GM12878 (cell line): ENCODE data around the gene FGF12. TPM values are rescaled to one million over a fixed set of nuclear protein-coding genes. Genes with fewer than 3 reads are reported as not detected.

Experiments
- ATF7 ChIP-seq: fragments of 450-650 bp; IDR thresholded peaks from 2 replicates; pipeline ENCODE4 v1.6.1; 2016; ENCODE audit warnings: low read depth, mild to moderate bottlenecking
- BMI1 ChIP-seq: fragments of 450-650 bp; IDR thresholded peaks from 2 replicates; pipeline ENCODE4 v1.6.1; 2016; ENCODE audit warnings: mild to moderate bottlenecking, moderate library complexity, borderline replicate concordance
- CBFB ChIP-seq: IDR thresholded peaks from 2 replicates; pipeline ENCODE4 v1.6.1; 2016; ENCODE audit warnings: antibody characterized with exemption, low read depth
- CBX5 ChIP-seq: sonication (generic); IDR thresholded peaks from 2 replicates; pipeline ENCODE4 v1.6.1; 2016; ENCODE audit warnings: low read depth, moderate library complexity, mild to moderate bottlenecking, inconsistent platforms
- DPF2 ChIP-seq: fragments of 450-650 bp; IDR thresholded peaks from 2 replicates; pipeline ENCODE4 v1.6.1; 2017; ENCODE audit warnings: mild to moderate bottlenecking
- EZH2 ChIP-seq: IDR thresholded peaks from 2 replicates; pipeline ENCODE4 v1.6.1; 2012; ENCODE audit warnings: low read depth, mild to moderate bottlenecking, control low read depth, inconsistent platforms, low read length, borderline replicate concordance; ENCODE audit not compliant: control insufficient read depth
- JUND ChIP-seq: IDR thresholded peaks from 2 replicates; pipeline ENCODE4 v1.6.1; 2012; ENCODE audit warnings: low read depth, mild to moderate bottlenecking, low read length, improper control_type of control experiment, moderate library complexity
- LARP7 ChIP-seq: fragments of 450-650 bp; IDR thresholded peaks from 2 replicates; pipeline ENCODE4 v1.6.1; 2017; ENCODE audit warnings: mild to moderate bottlenecking
- MXI1 ChIP-seq: fragments of 150-350 bp; IDR thresholded peaks from 2 replicates; pipeline ENCODE4 v1.6.1; 2011; ENCODE audit warnings: low read depth, mild to moderate bottlenecking, inconsistent platforms, low read length, improper control_type of control experiment
- NBN ChIP-seq: fragments of 450-650 bp; IDR thresholded peaks from 2 replicates; pipeline ENCODE4 v1.6.1; 2016
- PAX5 ChIP-seq: IDR thresholded peaks from 2 replicates; pipeline ENCODE4 v1.6.1; 2011; ENCODE audit warnings: low read depth, low read length, borderline replicate concordance
- RFX5 ChIP-seq: IDR thresholded peaks from 2 replicates; pipeline ENCODE4 v1.6.1; 2011; ENCODE audit warnings: low read depth, low read length, improper control_type of control experiment
- SREBF1 ChIP-seq: IDR thresholded peaks from 2 replicates; pipeline ENCODE4 v1.6.1; 2012; ENCODE audit warnings: mild to moderate bottlenecking, low read length
- SRF ChIP-seq, 2 experiments: IDR thresholded peaks; 2 replicates each; pipeline ENCODE4 v1.6.1; 2011; ENCODE audit warnings: low read depth in 2 of 2, low read length in 2 of 2, mild to moderate bottlenecking in 1 of 2, moderate library complexity in 1 of 2
- SUPT20H ChIP-seq: IDR thresholded peaks from 2 replicates; pipeline ENCODE4 v1.6.1; 2011; ENCODE audit warnings: low read depth, mild to moderate bottlenecking, low read length, moderate library complexity, borderline replicate concordance; ENCODE audit not compliant: control insufficient read depth
- USF2 ChIP-seq: IDR thresholded peaks from 2 replicates; pipeline ENCODE4 v1.6.1; 2011; ENCODE audit warnings: low read depth, low read length, improper control_type of control experiment, borderline replicate concordance
- YBX1 ChIP-seq: fragments of 450-650 bp; IDR thresholded peaks from 2 replicates; pipeline ENCODE4 v1.6.1; 2016; ENCODE audit warnings: antibody characterized with exemption
- ZBED1 ChIP-seq: IDR thresholded peaks from 2 replicates; pipeline ENCODE4 v1.6.1; 2016; ENCODE audit warnings: borderline replicate concordance
- ZNF622 ChIP-seq: fragments of 450-650 bp; IDR thresholded peaks from 2 replicates; pipeline ENCODE4 v1.6.1; 2017; ENCODE audit warnings: mild to moderate bottlenecking, inconsistent platforms
- polyA plus RNA-seq, 11 experiments: library from polyadenylated mRNA; depleted of rRNA in 4 of 11; unstranded in 6 of 11; stranded (reverse) in 5 of 11; fragments of >200 nt; fragmentation: Nextera tagmentation in 4 of 11; fragmentation: Illumina TruSeq in 1 of 11; extraction: Ambion mirVana in 4 of 11; extraction: Trizol in 1 of 11; gene quantifications; 1 replicate in 1 of 11; 2 replicates in 10 of 11; pipeline versions ENCODE4 v1.2.1 to v1.2.3, GENCODE V29; 2011 to 2016; ENCODE audit warnings: inconsistent platforms in 2 of 11, missing spikeins in 2 of 11, low read depth in 1 of 11
- total RNA-seq, 4 experiments: library from RNA; depleted of rRNA in 3 of 4; stranded (reverse); fragments of >200 nt in 3 of 4; fragmentation: Illumina TruSeq in 1 of 4; extraction: Trizol in 1 of 4; gene quantifications; 2 replicates each; pipeline versions ENCODE4 v1.2.1 to v1.2.3, GENCODE V29; 2013 to 2021
- TF ChIP-seq, protein P1 (sequence below): IDR thresholded peaks from 2 replicates; pipeline ENCODE4 v1.6.1; 2012; ENCODE audit warnings: low read length, inconsistent platforms
- TF ChIP-seq, protein P2 (sequence below): IDR thresholded peaks from 2 replicates; pipeline ENCODE4 v1.6.1; 2012; ENCODE audit warnings: improper control_type of control experiment, low read depth, low read length; ENCODE audit not compliant: insufficient replicate concordance
- TF ChIP-seq, protein P3 (sequence below): fragments of 450-650 bp; IDR thresholded peaks from 2 replicates; pipeline ENCODE4 v1.6.1; 2017; ENCODE audit warnings: antibody characterized with exemption, mild to moderate bottlenecking, moderate library complexity

The FGF12 gene
- total and polyA plus RNA-seq, 10 of the 15 experiments (the other 5 are each of a cell fraction or from before 2014, with no cell fraction given): 0.03 to 0.43 (median 0.13) TPM; not detected in 7

GRCh38 chr3:192128922-192129321, 598.4 kb downstream of the FGF12 start (continued):
- TF ChIP-seq USF2: no peak
- TF ChIP-seq ZBED1: no peak
- TF ChIP-seq JUND: no peak
- TF ChIP-seq ATF7: peak; percentile 81
- TF ChIP-seq SRF (IDR thresholded peaks at IDR 0.05; ENCODE audit: low read depth in 2 of 2, low read length in 2 of 2): no peak
- no peak for TF ChIP-seq EZH2
- peak; percentile 76 for TF ChIP-seq PAX5
- TF ChIP-seq, protein P1, sequence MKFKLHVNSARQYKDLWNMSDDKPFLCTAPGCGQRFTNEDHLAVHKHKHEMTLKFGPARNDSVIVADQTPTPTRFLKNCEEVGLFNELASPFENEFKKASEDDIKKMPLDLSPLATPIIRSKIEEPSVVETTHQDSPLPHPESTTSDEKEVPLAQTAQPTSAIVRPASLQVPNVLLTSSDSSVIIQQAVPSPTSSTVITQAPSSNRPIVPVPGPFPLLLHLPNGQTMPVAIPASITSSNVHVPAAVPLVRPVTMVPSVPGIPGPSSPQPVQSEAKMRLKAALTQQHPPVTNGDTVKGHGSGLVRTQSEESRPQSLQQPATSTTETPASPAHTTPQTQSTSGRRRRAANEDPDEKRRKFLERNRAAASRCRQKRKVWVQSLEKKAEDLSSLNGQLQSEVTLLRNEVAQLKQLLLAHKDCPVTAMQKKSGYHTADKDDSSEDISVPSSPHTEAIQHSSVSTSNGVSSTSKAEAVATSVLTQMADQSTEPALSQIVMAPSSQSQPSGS: peak; percentile 26; the same call in 1 of the 2 replicates
- no peak for TF ChIP-seq SUPT20H
- TF ChIP-seq, protein P2, sequence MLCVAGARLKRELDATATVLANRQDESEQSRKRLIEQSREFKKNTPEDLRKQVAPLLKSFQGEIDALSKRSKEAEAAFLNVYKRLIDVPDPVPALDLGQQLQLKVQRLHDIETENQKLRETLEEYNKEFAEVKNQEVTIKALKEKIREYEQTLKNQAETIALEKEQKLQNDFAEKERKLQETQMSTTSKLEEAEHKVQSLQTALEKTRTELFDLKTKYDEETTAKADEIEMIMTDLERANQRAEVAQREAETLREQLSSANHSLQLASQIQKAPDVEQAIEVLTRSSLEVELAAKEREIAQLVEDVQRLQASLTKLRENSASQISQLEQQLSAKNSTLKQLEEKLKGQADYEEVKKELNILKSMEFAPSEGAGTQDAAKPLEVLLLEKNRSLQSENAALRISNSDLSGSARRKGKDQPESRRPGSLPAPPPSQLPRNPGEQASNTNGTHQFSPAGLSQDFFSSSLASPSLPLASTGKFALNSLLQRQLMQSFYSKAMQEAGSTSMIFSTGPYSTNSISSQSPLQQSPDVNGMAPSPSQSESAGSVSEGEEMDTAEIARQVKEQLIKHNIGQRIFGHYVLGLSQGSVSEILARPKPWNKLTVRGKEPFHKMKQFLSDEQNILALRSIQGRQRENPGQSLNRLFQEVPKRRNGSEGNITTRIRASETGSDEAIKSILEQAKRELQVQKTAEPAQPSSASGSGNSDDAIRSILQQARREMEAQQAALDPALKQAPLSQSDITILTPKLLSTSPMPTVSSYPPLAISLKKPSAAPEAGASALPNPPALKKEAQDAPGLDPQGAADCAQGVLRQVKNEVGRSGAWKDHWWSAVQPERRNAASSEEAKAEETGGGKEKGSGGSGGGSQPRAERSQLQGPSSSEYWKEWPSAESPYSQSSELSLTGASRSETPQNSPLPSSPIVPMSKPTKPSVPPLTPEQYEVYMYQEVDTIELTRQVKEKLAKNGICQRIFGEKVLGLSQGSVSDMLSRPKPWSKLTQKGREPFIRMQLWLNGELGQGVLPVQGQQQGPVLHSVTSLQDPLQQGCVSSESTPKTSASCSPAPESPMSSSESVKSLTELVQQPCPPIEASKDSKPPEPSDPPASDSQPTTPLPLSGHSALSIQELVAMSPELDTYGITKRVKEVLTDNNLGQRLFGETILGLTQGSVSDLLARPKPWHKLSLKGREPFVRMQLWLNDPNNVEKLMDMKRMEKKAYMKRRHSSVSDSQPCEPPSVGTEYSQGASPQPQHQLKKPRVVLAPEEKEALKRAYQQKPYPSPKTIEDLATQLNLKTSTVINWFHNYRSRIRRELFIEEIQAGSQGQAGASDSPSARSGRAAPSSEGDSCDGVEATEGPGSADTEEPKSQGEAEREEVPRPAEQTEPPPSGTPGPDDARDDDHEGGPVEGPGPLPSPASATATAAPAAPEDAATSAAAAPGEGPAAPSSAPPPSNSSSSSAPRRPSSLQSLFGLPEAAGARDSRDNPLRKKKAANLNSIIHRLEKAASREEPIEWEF: no peak
- TF ChIP-seq, protein P3, sequence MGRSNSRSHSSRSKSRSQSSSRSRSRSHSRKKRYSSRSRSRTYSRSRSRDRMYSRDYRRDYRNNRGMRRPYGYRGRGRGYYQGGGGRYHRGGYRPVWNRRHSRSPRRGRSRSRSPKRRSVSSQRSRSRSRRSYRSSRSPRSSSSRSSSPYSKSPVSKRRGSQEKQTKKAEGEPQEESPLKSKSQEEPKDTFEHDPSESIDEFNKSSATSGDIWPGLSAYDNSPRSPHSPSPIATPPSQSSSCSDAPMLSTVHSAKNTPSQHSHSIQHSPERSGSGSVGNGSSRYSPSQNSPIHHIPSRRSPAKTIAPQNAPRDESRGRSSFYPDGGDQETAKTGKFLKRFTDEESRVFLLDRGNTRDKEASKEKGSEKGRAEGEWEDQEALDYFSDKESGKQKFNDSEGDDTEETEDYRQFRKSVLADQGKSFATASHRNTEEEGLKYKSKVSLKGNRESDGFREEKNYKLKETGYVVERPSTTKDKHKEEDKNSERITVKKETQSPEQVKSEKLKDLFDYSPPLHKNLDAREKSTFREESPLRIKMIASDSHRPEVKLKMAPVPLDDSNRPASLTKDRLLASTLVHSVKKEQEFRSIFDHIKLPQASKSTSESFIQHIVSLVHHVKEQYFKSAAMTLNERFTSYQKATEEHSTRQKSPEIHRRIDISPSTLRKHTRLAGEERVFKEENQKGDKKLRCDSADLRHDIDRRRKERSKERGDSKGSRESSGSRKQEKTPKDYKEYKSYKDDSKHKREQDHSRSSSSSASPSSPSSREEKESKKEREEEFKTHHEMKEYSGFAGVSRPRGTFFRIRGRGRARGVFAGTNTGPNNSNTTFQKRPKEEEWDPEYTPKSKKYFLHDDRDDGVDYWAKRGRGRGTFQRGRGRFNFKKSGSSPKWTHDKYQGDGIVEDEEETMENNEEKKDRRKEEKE: no peak
- no peak for TF ChIP-seq CBX5
- TF ChIP-seq ZNF622: no peak
- TF ChIP-seq CBFB: no peak
- TF ChIP-seq YBX1: no peak
- TF ChIP-seq LARP7: no peak
- no peak for TF ChIP-seq SREBF1
- TF ChIP-seq MXI1: no peak
- peak; percentile 61; the same call in 1 of the 2 replicates for TF ChIP-seq NBN
- TF ChIP-seq BMI1: peak; percentile 67; the same call in 1 of the 2 replicates
- TF ChIP-seq RFX5: no peak
- TF ChIP-seq DPF2: peak; percentile 76
